Measurements from ENCODE around the gene OSBPL2.

OSBPL2 gene

DNA sequence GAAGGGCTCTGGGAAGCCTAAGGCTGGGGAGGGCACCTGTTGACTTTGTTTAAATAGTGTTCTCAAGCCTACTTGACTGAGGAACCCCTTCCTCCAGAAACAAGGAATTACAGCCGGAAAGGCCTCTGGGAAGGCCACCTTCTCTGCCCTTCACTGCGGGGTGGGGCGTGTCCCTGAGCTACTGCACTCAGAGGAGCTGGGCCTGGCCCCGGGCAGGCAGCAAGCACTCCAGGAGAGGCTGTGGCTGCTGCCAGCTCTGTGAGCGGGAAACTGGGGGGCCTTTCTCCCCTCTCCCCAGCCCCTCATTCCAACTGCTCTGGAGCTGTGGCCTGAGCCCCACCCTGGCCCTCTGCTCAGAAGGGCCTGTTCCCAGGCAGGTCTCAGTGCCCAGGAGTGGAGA lies 4.0 kb upstream of the OSBPL2 start:
- in situ Hi-C loops (cut with MboI; ENCODE audit: low sequenced_read_pairs), result no loop called here

DNA sequence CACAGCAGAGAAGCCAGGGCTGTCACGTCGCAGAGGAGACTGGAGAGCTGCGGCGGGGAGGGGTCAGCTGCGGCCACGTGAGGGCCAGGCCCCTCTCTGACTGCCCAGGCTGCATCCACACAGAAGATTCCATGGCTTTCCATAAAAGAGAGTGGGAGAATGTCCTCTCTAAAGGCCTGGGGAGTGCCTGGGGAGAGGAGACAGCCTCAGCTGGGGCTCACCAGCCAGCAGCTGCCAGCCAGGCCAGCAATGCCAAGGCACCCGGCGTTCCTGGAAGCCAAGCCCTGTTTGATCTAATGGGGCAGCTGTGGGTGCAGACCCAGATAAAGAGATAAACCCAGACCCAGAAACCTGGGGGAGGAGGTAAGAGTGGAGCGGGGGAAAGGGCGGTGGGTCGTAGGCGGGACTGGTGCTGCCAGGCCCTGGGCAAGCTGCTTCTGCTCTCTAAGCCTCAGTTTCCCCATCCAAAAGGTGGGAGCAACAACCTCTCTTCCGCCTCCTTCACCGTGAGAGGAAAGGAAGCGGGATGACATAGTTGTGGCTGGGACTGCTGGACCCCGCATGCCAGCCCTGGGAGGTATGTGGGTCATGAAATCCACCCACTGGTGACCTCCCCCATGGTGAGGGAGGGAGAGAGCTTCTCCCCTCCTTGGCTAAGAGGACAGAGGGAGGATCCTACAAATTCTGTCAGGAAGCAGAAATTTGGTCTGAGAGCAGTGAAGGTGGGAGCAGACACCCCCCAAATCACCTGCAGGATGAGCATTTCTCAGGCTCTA lies 3.1 kb upstream of the OSBPL2 start:
- in situ Hi-C loops (cut with MboI; ENCODE audit: low sequenced_read_pairs), result no loop called here

DNA sequence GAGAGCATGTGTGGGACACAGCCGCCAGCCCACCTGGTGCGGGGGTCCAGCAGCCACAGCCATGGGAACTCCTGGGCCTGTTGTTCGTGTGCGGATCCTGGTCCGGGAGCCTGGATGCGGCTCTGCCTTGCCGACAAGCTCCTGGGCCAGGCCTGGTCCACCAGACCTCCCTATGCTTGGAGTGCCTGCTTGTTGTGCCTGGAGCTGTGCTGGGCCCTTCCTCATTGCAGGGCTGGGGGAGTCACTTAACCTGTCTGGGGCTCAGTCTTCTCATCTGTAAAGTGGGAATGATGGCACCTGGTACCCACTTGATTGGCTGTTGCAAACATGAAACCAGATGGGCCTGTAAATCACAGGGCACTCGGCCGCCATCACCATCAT lies 2.6 kb upstream of the OSBPL2 start:
- in situ Hi-C loops (cut with MboI; ENCODE audit: low sequenced_read_pairs), result no loop called here

DNA sequence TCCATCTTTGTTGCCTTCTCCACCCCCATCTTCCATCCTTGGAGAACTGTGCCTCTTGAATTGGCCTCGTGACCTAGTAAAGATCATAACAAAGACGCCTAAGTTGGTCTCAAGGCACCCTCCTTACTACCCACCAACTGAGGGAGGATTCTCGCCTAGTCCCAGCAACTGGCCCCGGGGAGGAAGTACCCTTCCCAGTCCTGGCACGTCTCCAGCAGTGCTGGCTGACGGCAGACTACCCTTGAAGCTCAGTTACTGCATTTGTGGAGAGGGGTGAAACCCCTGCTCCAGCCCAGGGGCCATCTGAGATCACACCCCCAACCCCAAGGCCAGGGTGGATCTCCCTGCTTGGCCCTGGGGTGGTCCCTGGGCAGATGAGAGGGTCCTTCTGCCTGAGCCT lies 2.1 kb upstream of the OSBPL2 start:
- in situ Hi-C loops (cut with MboI; ENCODE audit: low sequenced_read_pairs), result no loop called here

DNA sequence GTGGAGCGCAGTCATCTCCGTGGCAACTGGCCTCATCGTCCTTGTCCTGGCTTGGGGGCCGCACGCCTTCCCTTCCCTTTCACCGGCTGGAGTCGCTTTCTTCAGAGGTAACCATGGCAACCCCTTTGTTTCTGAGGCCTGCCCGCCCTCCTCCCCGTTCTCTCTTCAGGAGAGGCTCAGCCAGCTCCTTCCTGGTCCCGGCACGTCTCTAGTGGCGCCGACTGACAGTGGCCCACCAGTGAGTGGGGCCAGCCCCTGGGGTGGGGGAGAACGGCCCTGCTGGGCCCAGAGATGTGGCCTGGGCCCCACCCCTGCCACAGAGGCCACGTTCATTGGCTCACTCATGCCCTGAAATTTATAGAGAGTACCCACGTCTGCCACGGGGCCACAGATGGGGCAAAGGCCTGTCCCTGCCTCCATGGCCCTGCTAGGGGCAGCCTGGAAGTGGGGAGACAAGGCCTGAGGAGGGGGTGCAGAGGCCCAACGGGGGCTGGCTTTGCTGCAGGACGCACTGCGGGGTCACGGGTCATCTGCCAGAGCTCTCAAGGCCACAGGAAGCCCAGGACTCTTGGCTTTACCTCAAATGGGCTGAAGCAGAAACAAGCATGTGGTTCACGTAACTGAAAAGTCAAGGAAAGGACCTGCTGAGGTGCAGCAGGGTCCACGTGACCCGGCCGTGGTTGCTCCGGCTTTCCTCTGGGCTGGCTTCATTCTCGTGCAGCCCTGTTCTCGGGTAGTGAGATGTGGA lies 1.4 kb upstream of the OSBPL2 start:
- in situ Hi-C loops (cut with MboI; ENCODE audit: low sequenced_read_pairs), result no loop called here

DNA sequence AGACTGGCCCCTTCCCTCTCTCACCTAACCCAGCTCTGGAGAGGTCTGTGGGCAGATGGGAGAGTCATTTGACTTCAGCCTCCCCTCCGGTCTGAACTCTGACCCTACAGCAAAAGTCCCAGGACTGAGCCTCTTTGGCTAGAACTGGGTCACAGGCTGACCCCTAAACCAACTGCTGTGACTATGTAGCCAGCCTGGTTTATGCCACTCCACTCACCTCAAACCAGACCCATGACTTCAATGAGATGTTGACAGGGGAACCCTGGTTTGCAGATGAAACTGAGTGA lies 864 bp upstream of the OSBPL2 start:
- in situ Hi-C loops (cut with MboI; ENCODE audit: low sequenced_read_pairs), result no loop called here

DNA sequence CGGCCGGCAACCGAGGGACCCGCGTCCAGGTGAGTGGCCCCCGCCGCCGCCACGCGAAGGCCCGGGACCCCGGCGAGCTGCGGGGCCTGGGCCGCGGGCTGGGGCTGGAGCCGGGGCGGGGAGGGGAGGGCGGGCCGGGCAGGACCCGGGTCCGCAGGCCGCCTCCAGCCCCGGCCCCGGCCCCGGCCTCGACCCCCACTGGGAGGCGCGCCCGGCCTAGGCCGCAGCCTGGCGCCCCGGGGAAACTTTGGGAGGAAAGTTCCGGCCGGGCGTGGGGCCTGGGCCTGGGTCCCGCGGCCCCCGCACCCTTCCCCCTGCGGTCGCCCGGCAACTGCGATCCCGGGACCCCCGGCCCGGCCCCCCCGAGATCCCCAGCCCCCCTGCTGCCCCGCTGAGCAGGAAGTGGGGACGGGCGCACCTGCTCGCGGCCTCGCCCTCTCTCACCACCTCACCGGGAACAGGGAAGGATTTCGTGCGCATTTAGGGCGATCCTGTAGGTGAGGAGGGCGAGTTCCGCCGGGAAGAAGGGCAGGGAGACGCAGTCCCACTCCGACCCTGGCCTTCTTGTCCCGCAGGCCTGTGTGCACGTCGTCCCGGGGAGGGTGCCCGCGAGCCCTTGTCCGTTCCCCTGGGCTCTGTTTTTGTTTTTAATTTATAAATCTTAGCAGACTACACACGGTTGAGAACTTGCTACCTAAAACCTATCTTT lies 402 bp downstream of the OSBPL2 start:
- in situ Hi-C loops (cut with MboI; ENCODE audit: low sequenced_read_pairs), result no loop called here

DNA sequence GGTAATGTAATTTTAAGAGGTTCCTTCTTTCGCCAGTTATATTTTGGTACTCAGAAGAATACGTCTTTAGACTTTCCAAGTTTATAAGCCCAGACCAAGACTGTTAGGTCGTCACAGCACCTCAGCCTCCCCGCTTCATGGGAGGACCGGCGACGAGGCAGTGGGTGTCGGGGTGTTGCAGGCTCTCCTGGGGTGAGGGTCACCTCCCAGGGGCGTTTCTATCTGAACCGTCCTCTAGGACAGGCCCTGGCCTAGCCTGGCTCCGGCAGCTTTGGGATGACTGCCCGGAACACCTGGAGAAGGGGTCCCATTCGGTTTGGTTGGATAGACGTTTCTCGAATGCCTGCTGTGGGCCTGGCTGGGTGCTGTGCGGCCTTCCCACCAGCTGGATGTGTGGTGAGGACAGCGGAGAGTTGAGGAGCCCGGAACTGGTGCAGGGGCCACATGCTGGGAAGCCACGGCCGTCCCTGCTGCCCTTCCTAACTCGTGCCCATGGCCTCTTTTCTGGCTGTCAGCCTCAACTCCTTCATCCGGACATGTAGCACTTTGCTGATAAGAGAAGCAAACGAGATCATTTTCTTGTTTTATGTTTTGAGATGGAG lies 1.1 kb downstream of the OSBPL2 start:
- in situ Hi-C loops (cut with MboI; ENCODE audit: low sequenced_read_pairs), result no loop called here

DNA sequence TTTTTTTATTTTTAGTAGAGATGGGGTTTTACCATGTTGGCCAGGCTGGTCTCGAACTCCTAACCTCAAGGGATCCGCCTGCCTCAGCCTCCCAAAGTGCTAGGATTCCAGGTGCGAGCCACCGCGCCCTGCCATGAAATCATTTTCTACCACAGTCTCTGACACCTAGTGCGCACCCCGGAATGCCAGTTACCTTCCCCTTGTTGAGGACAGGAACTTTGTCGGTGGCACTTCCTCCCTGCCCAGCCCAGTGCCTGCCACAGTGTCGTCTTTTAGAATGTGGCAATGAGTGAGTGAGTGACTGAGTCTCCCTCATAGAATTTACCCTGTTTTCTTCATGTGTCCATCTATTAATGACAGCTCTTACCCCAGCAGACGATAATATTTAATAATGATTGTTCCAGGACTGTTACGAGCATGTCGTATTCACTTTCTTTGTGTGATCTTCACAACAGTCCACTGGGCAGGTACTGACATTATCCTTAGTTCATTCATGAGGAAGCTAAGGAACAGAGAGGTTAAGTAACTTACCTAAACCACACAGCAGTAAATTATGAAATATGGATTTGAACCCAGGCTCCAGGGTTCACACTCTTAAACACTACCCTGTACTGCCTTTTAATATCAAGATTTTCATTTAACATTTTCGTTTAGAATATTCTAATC lies 1.8 kb downstream of the OSBPL2 start:
- in situ Hi-C loops (cut with MboI; ENCODE audit: low sequenced_read_pairs), result no loop called here

DNA sequence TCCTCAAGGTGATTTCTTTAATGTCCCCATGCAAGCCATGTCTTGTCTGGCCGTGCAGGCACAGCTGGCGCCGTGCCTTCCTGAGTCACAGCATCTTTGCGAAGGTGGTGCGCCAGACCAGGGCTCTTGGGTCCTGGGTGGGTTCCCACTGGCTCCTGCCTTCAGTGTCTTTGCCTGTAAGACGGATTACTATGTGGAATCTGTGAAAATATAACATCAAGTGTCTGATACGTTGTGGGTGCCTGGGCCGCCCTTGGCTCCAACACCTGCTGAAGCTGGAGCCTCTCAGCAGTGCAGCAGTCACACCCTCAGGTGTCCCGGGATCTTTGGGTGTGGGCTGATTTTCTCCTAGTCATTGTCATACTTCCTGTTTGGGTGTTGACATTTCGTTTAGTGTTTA lies 3.2 kb downstream of the OSBPL2 start:
- in situ Hi-C loops (cut with MboI; ENCODE audit: low sequenced_read_pairs), result no loop called here

DNA sequence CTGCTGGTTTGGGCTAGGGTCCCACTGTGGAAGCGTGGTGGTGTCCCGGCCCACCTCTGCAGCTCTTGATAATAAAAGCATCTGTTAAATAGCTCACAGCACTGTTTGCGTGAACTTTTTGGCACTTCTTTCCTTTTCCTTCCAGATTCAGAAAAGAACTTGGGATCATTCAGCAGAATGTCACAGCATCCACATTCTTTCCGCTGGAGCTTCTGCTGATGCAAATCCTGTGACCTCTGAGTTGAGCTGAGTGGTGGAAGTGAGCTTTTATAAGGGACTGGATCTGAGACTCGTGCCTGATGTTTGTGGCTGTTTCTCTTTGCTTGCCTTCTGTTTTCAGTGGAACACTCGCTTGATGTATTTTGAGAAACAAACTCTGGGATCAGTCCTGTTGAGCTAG lies 3.9 kb downstream of the OSBPL2 start:
- in situ Hi-C loops (cut with MboI; ENCODE audit: low sequenced_read_pairs), result no loop called here

DNA sequence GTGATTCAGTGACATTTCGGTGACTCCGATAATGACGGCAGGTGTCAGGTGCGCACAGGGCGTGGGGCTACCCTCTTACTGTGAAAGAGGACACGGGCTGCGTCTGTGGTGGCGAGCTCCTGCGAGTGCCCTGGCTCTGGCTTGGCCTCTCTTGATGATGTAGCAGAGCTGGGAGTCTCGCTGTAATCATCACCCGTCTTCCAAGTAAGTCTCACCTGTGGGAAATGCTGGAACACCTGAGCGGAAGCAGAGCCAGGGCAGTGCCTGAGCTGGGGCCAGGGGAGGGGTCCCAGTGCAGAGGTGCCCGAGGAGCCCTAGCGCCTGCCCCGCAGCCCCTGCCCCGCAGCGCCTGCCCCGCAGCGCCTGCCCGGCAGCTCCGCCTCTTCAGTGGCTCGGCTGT lies 4.8 kb downstream of the OSBPL2 start:
- in situ Hi-C loops (cut with MboI; ENCODE audit: low sequenced_read_pairs), result no loop called here

DNA sequence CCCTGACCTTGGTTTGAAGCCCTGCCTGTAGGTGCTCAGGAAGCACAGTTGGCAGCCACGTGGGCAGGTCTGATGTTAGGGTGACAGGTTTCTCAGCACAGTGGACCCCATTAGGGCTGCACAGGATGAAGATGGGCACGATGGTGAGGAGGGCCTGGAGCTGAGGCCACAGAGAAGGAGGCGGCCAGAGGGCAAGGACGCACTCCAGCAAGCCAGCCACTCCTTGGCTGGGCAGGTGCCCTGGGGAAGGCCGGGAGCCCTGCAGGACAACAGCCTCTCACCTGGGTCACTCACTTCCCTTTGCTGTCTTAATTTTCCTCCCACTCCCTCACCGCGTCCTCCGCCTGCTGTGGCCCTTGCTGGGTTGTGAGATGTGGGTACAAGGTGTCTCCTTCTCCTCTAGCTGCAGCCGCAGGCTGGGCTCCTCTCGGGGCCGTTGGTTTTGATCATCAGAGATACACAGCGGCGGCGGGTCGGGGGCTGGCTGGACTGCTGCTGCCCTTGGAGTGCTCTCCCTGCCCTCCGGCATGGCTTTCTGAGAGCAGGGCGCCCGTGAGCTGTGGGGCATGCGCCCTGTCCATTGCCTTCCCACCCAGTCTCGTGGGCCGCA lies 5.7 kb downstream of the OSBPL2 start:
- in situ Hi-C loops (cut with MboI; ENCODE audit: low sequenced_read_pairs), result no loop called here

DNA sequence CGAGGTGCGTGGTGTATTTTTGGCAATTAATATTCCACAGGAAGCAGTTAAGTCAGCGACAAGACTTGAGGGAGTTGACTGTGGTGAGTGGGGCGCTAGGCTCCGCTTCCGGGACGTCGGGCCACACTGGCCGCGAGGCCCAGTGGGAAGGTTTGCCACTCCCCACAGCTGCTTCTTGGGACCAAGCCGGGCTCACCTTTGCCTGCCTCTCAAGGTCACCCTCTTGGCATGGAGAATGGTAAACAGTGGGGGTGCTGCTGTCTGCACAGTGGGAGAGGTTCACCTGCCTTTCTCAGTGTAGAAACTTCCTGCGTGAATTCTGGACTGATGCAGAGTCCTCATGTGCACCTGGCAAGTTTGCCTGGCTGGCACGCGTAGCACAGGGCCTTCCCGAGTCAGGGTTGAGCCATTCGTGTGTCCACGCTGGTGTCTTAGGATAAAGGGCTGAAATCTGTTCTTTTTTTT lies 6.4 kb downstream of the OSBPL2 start:
- in situ Hi-C loops (cut with MboI; ENCODE audit: low sequenced_read_pairs), result no loop called here

DNA sequence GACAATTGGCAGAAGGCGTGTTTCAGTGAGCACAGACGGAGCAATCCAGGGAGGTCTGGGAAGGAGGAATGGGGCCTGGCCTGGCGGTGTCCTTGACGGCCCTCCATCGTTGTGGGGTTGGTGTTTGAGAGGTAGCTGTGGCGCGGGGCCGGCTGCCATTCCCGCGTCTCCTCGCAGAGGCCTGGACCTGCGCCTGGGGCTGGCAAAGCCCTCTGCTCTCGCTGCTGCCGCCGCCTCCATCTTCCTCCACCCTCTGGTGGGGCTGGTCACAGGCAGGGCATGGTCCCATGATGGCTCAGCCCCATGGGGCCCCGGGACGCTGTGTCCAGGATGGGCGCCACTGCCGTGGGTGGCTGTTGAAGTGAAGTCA lies 7.6 kb downstream of the OSBPL2 start:
- in situ Hi-C loops (cut with MboI; ENCODE audit: low sequenced_read_pairs), result no loop called here

DNA sequence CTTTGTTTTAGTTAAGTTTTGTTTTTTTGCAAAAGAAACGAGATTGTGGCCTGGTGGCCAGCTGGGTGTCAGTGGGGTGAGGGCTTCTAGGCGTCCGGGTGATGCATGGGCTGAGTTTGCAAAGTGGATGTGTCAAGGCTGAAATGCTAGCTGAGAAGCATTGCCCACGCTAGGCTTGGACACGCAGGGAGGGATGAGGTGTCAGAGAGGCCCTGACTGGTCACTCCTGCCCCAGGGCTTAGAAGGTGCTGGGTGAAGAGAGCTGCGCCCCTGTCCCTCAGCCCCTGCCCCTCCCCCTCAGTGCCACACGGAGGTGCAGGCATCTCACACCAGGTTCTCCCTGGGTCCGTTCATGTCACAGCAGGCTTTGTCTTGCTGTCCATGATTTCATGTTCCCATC lies 8.1 kb downstream of the OSBPL2 start:
- in situ Hi-C loops (cut with MboI; ENCODE audit: low sequenced_read_pairs), result no loop called here

DNA sequence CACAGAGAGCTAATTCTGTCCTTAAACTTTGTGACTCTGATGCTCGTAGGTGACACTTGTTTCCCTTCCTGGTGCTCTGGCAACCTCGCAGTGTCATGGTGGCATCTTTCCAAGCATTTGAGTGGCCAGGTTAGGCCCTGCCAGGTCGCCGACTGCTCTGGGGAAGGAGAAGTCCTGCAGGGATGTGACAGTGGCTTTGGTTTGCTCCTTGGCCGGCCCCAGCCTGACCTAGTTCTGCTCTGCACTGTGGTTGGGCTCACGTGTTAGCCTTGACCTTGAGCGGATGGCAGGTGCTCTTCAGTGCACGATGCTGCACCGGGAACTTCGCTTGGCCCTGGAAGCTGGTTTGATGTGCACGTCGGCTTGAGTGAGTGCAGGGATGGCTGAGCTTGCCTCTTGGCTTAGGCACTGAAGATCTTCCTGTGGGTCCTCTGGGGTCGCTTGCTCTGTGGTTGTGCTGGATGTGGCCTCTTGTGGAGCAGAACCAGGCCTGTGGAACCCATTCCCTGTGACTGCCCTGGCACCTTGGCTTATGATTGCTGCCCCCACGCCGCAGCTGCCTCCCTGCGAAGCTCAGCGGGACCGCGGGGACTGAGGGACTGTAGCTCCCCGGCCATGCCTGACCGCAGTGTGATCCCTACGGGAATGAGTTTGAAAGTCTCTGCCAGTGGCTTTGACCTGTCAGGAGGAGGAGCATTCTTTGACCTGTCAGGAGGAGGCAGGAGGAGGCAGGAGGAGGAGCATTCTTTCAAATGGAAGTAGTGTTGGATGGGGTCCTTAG lies 8.7 kb downstream of the OSBPL2 start:
- in situ Hi-C loops (cut with MboI; ENCODE audit: low sequenced_read_pairs), result no loop called here

DNA sequence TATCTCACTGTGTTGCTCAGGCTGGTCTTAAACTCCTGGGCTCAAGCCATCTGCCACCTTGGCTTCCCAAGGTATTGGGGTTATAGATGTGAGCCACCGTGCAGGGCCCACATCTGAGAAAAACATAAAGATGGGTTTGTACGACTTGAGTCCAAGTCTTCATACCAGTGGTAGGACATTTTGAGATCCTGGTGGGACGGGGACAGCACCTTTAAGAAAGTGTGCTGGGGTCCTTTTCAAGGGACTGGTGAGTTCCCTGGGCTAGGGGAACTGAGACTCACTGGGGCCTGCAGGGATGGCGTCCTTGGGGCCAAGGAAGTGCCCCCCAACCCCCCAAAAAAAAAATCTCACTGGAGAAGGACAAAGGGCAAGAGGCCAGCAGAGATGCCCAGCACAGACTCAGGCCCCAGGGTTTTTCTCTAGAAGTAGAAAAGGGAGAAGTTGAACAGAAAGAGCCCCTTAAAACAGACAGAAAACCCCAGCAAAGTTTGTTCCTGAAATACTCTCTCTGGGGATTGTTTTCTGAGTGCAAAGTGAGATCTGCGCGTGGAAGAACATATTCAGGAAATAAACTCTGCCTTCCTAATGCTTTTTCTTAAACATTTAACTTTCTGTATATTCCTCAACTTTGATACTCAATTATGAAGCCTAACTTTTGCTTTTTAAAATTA lies 10.7 kb downstream of the OSBPL2 start:
- in situ Hi-C loops (cut with MboI; ENCODE audit: low sequenced_read_pairs), result no loop called here

DNA sequence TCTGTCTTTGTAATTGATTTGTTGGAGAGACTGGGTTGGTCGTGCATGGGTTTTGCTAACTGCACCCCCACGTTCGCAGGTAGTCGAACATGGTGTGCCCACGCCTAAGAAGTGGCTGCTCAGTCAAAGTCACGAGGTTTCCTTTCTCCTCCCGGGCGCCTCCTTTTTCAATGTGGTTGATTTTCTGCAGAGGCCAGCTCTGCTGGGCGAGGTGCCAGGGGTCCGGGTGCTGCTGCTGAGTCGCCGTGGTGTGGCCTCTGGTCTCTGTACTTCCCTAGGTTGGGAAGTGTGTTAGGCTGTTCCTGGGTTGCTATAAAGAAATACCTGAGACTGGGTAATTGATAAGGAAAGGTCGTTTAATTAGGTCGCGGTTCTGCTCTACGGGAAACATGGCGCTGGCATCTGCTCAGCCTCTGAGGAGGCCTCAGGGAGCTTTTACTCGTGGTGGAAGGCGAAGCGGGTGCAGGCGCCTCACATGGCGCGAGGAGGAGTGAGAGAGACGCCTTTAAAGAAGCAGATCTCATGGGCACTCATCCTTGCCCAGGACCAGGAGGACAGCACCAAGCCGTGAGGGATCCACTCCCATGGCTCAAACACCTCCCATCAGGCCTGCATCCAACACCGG lies 14.1 kb downstream of the OSBPL2 start:
- in situ Hi-C loops (cut with MboI; ENCODE audit: low sequenced_read_pairs), result no loop called here

All from hTERT RPE-1 (cell line).